Panc1 (cell line): ENCODE data around the gene TMEM50A.
"Not testable (repeated sequence)": the region's sequence is repeated elsewhere in the genome, so short reads cannot be mapped to it uniquely, and the experiment has no call there.

Source experiments
- CTCF ChIP-seq: fragments of 450-650 bp; IDR thresholded peaks from 2 replicates; pipeline ENCODE4 v1.5.1; 2017; ENCODE audit warnings: mild to moderate bottlenecking
- POLR2AphosphoS5 ChIP-seq: IDR thresholded peaks from 2 replicates; pipeline ENCODE4 v1.6.1; 2012; ENCODE audit warnings: mild to moderate bottlenecking, low read depth, low read length, moderate library complexity
- REST ChIP-seq, 2 experiments: IDR thresholded peaks; 2 replicates each; pipeline ENCODE4 v1.6.1; 2011 to 2012; ENCODE audit warnings: low read depth in 2 of 2, control low read depth in 1 of 2, low read length in 1 of 2, mild to moderate bottlenecking in 1 of 2, moderate library complexity in 1 of 2; ENCODE audit not compliant: insufficient read depth in 1 of 2

GRCh38 chr1:25300729-25301128 lies 37.4 kb upstream of the TMEM50A start:
- not testable (repeated sequence) for TF ChIP-seq CTCF; REST (IDR thresholded peaks at IDR 0.05; ENCODE audit: insufficient read depth in 1 of 2, low read depth in 2 of 2, low read length in 1 of 2); POLR2AphosphoS5
